Measurements from ENCODE around the gene PREX1.

PREX1 gene

GRCh38 chr20:48747840-48748414 lies 79.9 kb downstream of the PREX1 start:
- DNase-seq: no peak

- DNase-seq: no peak
Observed at GRCh38 chr20:48745330-48745729, 82.5 kb downstream of the PREX1 start.

GRCh38 chr20:48744515-48744914 lies 83.3 kb downstream of the PREX1 start:
- no peak for DNase-seq

- no peak for DNase-seq
Observed at GRCh38 chr20:48743807-48744206, 84.0 kb downstream of the PREX1 start.

GRCh38 chr20:48742912-48743680 lies 84.7 kb downstream of the PREX1 start:
- DNase-seq: no peak

- DNase-seq: no peak
Observed at GRCh38 chr20:48742233-48742632, 85.6 kb downstream of the PREX1 start.

- no peak for DNase-seq
Observed at GRCh38 chr20:48741669-48742068, 86.1 kb downstream of the PREX1 start.

- no peak for DNase-seq
Observed at GRCh38 chr20:48740712-48741111, 87.1 kb downstream of the PREX1 start.

GRCh38 chr20:48740292-48740649 lies 87.5 kb downstream of the PREX1 start:
- peak; percentile 55 for DNase-seq

- no peak for DNase-seq
Observed at GRCh38 chr20:48739395-48740291, 88.2 kb downstream of the PREX1 start.

- no peak for DNase-seq
Observed at GRCh38 chr20:48738399-48739304, 89.1 kb downstream of the PREX1 start.

- no peak for DNase-seq
Observed at GRCh38 chr20:48738094-48738398, 89.8 kb downstream of the PREX1 start.

- no peak for DNase-seq
Observed at GRCh38 chr20:48737434-48738093, 90.2 kb downstream of the PREX1 start.

GRCh38 chr20:48736636-48737035 lies 91.2 kb downstream of the PREX1 start:
- DNase-seq: no peak

GRCh38 chr20:48736231-48736630 lies 91.6 kb downstream of the PREX1 start:
- DNase-seq: no peak

- DNase-seq: no peak
Observed at GRCh38 chr20:48735112-48735511, 92.7 kb downstream of the PREX1 start.

GRCh38 chr20:48734104-48734749 lies 93.6 kb downstream of the PREX1 start:
- DNase-seq: no peak

- peak; percentile 93 for DNase-seq
Observed at GRCh38 chr20:48733296-48733790, 94.5 kb downstream of the PREX1 start.

- no peak for DNase-seq
Observed at GRCh38 chr20:48732081-48732829, 95.5 kb downstream of the PREX1 start.

GRCh38 chr20:48731536-48731935 lies 96.3 kb downstream of the PREX1 start:
- no peak for DNase-seq

GRCh38 chr20:48730977-48731376 lies 96.8 kb downstream of the PREX1 start:
- DNase-seq: no peak
